UCSD-AML1 (cell line): ENCODE results near the gene ERICH2.

ENCODE experiments used
- DNase-seq: peaks from one replicate; lab custom pipeline; 2025; ENCODE audit not compliant: unreplicated experiment; lab: John Stamatoyannopoulos, UW

ERICH2 gene

DNA sequence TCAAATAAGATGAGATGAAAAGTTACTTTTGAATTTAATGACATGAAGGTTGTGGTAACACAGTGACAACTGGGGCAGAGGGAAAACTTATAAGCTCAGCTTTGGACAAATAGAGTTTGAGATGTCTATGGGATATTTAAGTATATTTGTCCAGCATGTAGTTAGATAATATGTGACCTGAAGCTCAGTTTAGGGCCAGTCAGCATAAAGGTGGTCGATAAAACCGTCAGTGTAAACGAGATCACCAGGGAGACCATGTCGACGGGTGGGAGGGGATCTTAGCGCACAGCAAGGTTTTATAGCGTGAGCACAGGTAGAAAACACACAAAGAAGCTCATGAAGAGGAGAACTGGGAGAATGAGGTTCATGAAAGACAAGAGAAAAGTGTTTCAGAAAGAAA, 7.4 kb upstream of the ERICH2 start:
- no peak for DNase-seq

DNA sequence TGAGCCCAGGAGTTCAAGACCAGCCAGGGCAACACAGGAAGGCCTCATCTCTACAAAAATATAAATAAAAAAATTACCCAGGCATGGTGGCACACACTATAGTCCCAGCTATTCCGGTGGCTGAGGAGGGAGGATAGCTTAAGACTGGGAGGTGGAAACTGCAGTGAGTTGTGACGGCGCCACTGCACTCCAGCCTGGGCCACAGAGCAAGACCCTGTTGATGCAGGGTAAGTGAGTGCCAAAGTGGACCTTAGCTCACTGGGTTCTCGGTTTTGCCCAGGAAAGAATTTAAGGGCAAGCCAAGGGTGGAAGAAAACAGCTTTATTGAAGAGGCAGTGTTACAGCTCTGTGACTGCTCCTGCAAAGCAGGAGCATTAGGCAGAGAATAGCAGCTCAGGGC, 6.9 kb upstream of the ERICH2 start:
- no peak for DNase-seq

DNA sequence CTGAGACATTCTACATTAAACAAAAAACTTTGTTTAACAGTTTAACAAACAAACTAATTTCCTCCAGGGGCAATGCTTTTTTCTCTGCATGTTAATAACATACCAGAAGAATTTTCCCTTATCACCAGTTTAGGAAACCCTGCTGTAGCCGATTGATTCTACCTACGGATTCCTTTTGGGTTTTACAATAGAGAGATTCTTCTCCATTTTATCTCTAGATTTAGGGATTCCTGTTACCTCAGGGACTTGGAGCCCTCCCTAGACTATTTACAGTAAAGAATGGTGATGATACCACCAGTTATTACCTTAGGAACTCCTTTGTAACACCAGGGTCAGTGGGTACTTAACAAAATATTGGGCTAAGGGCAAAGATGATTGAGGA, 5.3 kb upstream of the ERICH2 start:
- DNase-seq: no peak

DNA sequence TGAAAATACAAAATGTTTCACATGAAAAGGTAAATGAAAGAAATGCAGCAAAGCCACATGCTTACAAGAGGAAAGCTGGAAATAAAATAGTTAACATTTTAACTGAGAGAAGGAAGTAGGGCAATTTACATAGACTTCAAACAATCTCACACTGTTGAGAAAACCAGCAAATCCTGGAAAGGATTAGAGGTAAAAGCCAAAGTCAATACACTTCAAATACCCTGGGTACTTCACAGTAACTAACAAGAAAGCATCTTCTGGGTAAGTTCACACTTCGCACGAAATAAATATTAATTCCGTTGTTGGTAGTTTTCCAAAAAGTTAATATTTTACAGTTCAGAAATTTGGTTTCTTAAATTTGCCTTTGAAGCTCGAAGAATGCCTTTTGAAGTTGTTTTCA, 3.5 kb upstream of the ERICH2 start:
- DNase-seq: no peak

DNA sequence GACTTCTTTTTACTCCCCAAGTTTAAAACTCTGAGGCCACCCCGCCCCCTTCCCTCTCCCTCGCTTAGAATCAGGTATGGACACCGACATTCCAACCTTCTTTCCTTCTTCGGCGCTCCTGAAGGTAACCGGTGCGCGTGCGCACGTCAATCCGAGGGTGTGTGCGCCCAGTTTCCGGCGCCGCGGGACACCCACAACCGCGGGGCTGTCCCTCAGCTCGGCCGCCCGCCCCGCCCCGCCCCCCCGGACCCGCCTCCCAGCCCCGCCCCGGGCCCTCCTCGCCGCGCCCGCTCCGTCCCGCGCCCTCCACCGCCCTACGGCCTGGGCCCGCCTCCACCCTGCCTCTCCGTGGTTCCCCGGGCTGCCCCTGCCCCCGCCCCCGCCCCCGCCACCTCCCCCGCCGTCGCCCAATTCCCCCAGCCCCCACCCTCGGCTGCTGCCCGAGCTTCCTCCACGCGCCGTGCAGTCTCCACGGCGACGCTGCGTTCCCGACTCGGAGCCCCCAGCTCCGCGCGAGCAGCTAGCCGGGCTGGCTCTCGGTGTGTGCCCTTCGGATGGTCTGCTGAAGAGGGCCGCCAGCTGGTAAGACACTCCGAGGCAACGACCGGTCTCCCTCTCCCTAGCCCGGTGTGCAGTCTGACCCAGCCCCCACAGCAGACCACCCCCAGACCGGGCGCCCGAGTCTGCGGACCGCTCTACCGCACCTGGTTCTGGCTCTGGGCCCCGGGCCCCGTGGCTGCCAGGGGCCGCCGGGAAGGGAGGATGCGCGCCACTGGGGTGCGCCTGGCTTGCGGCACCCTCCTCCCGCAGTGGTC, 635 bp downstream of the ERICH2 start:
- peak; percentile 72 for DNase-seq

DNA sequence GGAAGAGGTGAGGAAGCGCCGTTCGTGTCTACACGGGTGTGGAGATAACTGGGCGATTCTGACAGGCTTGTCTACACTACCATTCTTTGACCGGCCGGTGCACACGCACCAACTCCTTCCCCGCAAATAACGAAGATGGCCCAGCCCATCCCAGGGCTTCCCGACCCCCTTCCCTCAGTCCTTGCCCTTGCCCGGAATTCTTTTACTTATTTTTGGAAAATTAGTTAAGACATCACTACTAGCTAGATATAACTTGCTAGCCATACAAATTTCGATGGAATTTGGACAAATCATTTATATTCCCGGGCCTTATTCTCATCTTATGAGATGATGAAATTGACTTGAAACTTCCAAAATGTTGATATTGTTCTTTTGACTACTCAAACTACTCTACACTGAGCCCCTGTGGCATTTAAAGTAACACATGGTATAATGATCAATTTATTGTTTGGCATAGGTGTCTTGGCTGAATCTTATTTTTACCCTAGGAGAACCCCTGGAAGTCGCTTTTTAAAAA, 1.3 kb downstream of the ERICH2 start:
- no peak for DNase-seq

DNA sequence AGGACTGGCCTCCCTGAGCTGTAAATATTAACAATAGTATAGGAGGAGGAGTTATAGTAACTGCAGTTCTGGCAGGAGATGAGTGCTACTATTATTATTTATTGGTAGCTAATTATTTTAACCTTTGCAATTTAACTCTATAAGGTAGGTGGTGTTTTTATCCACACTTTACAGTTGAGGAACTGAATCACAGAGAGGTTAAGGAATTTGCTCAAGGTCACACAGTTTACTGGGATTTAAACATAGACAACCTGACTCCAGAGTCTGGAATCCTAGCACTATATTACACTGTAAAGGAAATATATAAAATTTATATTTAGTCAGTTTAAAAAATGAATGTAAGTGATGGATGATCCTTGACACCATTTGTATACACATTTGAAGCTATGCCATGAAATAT, 2.1 kb downstream of the ERICH2 start:
- no peak for DNase-seq

DNA sequence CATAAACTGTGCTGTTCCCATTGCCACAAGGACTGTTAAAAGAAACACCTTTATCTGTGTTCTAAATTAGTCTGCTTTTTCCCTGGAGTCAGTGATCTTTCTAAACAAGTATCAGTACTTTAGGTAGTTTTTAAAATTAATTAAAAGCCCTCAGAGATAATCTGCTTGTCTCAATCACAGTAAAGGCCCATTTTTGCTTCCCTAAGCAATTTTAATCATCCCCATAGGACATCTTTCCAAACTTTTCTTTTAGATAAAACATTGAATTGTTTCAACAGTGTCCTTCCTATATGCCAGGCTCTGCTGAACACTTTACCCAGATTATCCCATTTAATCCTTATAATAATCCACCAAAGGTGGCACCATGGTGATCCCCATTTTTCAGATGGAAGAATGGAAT, 3.9 kb downstream of the ERICH2 start:
- no peak for DNase-seq

DNA sequence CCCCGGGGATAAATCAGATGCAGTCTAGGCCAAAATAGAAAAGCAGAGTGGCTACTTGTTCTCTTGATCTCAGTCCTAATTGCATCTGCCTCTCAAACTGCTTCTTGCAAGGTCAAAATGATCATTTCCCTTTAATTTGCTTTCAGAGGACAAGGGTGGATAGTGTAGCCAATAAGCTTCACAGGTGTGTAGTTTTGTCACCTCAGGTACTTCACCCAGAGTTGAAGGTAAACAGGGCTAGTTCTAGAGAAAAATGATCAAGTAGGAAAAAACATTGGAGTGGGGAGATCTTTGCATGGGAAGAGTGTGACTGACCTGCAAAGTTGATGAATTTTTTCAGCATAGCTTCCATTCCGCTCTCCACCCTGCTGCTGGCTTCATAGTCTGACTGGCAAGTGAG, 8.7 kb downstream of the ERICH2 start:
- DNase-seq: no peak

DNA sequence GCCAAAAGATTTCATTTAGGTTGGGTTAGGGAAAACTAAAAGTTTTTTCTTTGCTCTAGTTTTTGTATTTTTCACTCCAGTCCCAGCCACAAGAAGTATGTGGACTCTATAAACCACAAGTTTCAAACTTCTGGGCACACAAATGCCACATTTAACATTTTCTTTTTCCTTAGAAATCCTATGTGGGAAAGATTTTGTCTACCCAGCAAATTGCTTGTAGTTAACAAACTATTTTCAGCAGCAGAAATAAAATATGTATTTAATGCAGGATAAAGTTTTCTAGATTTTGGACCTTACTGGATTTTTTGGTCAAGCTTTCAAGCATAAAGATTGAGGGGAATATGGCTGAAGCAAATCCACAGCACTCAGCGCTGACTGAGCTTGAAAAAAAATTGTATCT, 9.1 kb downstream of the ERICH2 start:
- DNase-seq: no peak

DNA sequence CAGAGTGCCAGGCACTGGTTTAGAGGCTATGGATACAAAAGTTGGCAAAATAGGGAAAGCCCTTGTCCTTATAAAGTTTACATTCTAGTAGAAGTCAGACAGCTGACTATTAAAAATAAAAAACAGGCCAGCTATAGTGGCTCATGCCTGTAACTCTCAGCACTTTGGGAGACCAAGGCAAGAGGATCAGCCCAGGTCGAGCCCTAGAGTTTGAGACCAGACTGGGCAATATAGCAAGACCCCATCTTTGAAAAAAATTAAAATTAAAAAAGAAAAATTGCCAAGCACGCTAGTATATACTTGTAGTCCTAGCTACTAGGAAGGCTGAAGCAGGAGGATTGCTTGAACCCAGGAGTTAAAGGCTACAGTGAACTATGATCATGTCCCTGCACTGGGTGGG, 12.5 kb downstream of the ERICH2 start:
- DNase-seq: no peak

DNA sequence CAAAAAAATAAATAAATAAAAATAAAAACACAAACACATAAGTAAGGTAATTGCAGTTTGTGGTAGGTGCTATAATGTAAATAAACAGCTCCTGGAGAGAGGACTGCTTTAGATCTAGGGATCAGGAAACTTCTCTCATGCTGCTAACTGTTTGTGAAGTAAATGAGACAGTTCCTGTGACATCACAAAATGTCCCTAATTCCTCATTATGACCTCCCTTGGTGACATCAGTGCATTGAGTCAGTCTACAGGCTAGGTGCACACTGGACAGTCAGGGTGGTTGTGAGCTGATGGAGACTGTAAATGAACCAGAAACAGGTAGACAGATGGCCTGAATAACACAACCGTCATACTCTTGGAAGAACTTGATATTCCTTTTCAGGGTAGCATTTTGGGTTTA, 13.4 kb downstream of the ERICH2 start:
- DNase-seq: no peak

DNA sequence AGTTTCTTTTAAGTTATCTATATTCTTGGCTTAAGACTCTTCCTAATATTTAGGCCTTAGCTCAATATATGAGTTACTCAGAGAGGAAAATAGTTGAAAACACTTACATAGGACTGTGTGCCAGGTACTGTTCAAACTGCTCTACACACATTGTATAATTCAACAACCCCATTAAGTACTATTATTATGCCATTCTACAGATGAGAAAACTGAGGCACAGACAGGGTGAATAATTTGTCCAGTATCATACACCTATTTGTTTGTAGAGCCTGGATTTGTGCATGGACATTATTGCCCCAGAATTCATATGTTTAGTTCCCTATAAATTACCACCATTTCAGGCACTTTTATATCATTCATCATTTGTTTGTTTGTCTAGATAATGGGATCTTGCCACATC, 28.8 kb downstream of the ERICH2 start:
- no peak for DNase-seq

DNA sequence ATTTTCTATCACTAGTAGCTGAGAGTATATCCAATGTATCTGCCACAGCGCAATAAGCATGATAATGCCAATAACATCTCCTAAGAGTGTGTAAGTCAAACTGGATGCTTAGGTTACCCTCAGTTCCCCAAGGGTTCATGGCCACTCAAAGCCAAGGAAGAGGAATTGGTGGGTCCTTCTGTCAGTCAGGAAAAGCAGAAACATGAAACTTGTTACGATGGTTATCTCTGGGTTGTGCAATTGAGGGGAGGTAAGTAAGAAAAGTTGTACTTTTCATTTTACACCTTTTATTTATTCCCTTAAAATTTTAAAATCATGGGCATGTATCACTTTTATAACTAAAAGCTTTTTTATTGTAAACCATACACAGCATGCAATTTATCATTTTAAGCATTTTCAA, 36.4 kb downstream of the ERICH2 start:
- DNase-seq: no peak

DNA sequence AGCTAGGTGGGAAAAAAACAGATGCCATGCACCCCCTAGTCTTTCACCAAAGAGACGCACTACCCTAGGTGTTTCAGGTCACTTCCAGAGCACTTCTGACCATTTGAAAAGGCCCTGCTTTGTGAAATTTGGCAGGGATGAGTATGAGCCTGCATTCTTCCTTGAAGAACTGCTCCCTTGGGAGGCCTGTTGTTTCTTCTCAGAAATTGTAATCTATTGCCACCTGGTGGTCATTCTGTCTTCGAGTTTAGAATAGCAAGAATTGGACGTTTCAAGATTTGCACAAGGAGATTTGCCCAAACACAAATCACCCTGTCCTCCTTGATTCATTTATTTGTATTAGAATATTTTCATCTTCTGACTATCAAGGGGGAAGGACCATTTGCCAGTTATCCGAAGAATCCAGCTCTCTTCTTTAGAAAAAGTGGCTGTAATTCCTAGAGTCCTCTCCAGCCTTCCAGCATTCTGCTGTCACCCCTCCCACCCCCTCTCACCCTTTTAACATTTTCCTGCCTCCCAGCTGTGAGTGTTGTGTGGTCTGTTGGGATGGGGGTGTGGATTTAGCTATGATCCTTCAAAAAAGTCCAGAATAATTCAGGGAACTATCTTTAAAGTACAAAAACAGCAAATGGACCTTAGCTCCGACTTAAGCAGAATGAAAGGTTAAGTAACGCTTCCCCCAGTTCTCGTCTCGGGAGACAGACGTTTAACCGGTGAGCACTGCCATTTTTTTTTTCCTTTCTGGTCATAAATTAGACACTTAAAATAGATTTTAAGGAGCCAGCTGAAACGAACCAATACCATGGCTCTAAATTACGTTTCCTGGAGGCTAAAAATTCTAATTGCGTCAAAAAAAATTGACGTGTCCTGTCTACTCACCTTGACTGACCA, 42.8 kb downstream of the ERICH2 start:
- DNase-seq: no peak

DNA sequence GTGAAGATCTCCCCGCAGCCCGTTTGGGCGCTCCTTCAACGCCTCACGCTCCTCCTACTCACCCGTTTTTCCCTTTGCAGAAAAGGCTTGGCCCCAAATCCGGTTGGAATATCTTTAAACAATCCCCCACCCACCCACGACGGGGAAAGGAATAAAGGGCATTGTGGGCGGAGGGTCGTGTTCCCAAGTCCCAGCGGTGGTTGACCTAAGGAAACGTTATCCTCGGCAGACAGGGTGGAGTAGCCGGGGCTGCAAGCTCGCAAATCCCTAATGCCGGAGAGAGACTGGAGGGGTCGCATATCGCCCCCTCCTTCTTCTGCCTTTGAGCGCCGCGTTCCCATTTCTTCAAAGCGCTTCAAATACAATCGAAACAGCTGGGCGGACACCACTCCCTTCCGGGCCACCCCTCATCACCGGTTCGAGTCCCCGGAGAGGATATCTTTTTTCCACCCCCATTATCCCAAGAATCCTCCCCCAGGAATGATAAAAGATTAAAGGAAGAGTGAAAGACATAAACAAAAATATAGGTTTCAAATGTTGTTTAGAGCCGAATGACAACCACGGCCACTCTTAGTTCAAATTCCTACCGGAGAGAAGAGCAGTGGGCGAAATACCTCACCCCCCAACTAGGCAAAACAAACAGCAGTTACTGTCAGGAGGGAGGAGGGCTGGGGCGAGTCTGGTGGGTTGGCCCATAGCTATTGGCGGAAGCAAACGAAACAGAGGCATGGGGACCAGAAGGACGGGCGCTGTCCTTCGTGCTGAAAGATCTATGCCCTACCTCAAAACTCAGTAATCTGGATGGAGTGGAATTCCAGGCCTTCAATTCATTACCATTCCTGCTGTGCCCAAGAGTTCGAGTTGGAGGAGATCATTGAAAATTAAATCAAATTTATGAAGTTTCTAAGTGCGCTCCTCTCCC, 43.7 kb downstream of the ERICH2 start:
- peak; percentile 43 for DNase-seq

DNA sequence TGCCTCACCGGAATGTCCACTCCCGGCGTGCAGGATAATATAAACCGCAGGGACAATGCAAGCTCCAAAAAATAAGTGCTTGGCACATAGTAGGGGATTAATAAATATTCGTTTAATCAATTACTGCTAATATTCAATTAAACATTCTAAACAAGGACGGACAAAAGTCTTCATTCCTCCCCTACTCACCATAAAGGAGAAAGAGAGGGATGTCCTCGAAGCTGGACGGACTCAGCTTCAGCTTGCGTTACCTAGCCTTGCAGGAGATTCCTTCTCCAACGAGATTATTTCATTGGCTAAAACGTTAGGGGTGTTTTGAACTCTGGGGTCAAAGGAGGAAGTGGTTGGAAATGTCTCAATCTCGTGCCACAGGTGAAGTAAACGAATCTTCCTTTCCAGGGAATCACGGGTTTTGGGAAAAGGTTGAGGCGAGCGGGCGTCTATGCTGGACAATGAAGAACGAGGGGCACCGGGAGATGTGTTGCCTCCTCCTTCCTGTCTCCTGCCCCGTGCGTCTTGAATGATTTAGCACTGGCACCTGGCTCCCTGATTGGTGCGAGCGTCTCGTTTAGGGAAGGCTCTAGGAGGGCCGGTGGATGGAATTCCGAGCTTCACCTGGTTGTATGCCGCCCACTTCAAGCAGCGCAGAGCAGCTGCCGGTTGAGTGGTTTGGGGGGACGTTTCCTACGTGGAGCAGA, 44.5 kb downstream of the ERICH2 start:
- DNase-seq: no peak

DNA sequence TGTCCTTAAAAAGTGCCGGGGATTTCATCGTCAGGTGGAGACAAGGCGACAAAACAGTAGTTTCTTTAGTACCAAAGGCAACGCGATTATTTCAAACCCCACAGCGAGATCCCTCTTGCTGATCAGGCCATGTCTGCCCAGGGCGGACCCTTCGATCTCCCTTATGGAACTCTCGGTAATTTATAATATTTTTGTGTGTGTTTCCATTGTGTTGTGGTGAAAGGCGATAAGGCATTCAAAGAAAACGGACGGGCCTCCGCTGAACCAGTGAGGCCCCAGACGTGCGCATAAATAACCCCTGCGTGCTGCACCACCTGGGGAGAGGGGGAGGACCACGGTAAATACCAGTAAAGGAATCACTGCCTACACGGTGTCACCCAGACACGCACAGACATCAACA, 45.1 kb downstream of the ERICH2 start:
- DNase-seq: no peak

DNA sequence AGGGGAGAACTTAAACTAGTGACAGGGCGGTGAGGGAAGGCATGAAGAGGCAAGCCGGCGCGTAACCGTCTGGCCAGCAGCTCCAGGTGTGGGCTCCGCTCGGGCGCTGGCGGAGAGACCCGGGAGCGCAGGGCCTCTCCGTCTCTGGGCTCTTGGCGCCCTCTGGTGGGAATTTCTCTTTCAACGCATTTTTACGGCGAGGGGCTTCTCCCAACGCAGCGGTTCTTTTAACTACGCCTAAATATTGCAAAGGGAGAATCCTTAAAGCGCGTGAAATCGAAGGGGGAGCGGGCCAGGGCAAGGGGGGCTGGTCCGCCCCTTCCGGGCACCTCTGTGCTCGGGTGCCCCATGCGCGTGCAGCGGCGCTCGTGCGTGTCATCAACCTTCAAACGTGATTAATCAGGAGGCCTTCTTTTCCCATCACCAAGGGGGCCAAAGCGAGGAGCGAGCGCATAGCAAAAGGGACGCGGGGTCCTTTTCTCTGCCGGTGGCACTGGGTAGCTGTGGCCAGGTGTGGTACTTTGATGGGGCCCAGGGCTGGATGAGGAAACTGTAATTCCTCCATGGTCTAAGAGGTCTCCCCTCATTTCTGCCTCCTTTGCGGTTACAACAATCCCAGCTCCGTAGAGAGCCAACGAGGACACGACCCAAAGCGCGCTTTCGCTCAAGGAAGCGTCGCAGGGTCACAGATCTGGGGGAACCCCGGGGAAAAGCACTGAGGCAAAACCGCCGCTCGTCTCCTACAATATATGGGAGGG, 45.7 kb downstream of the ERICH2 start:
- DNase-seq: peak; percentile 65
